Esophagus muscularis mucosa (tissue), 4 donors: ENCODE measurements around the gene WAC. TPM values are rescaled to one million over a fixed set of nuclear protein-coding genes. Genes with fewer than 3 reads are reported as not detected.
"Not testable (repeated sequence)": the region's sequence is repeated elsewhere in the genome, so short reads cannot be mapped to it uniquely, and the experiment has no call there.

Source experiments
- DNase-seq: peaks from one replicate; pipeline ENCODE4 v3.0.0-alpha.2; 2017; ENCODE audit errors: extremely low spot score
- H3K27ac ChIP-seq, 4 donors: fragments of 200-600 bp; sonication (generic); replicated peaks in 1 of 4; 1 replicate in 3 of 4; 2 replicates in 1 of 4; pipeline ENCODE4 v1.5.1; 2016 to 2019; ENCODE audit warnings: mild to moderate bottlenecking in 1 of 4
- H3K27me3 ChIP-seq, 4 donors: fragments of 200-600 bp; sonication (generic); one replicate each; pipeline versions ENCODE4 v1.5.1 to v1.6.0; 2016 to 2019
- H3K36me3 ChIP-seq, 4 donors: fragments of 200-600 bp; sonication (generic); one replicate each; pipeline ENCODE4 v1.5.1; 2016 to 2019
- H3K4me1 ChIP-seq, 4 donors: fragments of 200-600 bp; sonication (generic); one replicate each; pipeline ENCODE4 v1.5.1; 2016 to 2019
- H3K4me3 ChIP-seq, 4 donors: fragments of 200-600 bp; sonication (generic); 1 replicate in 2 of 4; 2 replicates in 2 of 4; pipeline ENCODE4 v1.5.1; 2016 to 2019; ENCODE audit warnings: mild to moderate bottlenecking in 4 of 4, moderate library complexity in 1 of 4
- H3K9me3 ChIP-seq, 4 donors: fragments of 200-600 bp; sonication (generic); 1 replicate in 3 of 4; 2 replicates in 1 of 4; pipeline ENCODE4 v1.5.1; 2016 to 2019
- CTCF ChIP-seq, 3 experiments: fragments of 200-600 bp in 2 of 3; fragments of 450-650 bp in 1 of 3; sonication (generic) in 2 of 3; IDR thresholded peaks; one replicate each; pipeline ENCODE4 v1.5.1; 2017 to 2019; ENCODE audit warnings: antibody characterized with exemption in 3 of 3, mild to moderate bottlenecking in 2 of 3, moderate library complexity in 1 of 3
- EP300 ChIP-seq: sonication (generic); formaldehyde crosslinking; IDR thresholded peaks from one replicate; pipeline ENCODE4 v1.6.1; 2017; ENCODE audit warnings: antibody characterized with exemption
- POLR2A ChIP-seq: fragments of 450-650 bp; IDR thresholded peaks from one replicate; pipeline ENCODE4 v1.6.1; 2017; ENCODE audit warnings: antibody characterized with exemption, moderate library complexity, mild to moderate bottlenecking, low read depth
- POLR2AphosphoS5 ChIP-seq, 2 donors: sonication (generic); formaldehyde crosslinking; IDR thresholded peaks; one replicate each; pipeline ENCODE4 v1.6.1; 2017; ENCODE audit warnings: antibody characterized with exemption in 2 of 2
- WGBS: methylation state at CpG from one replicate; pipeline ENCODE4 v1.1.5; 2018; 5-methylcytosine and 5-hydroxymethylcytosine counted together
- intact Hi-C: fragments of 100-400 bp; cut with DNase I; formaldehyde crosslinking; loops from one replicate; pipeline ENCODE4 v1.15.1; 2023
- total RNA-seq, 4 donors: library from RNA; depleted of rRNA; stranded (reverse); fragments of >200 nt; gene quantifications; one replicate each; pipeline versions ENCODE4 v1.1.0 to v1.2.1, GENCODE V29; 2016

Gene WAC
- total RNA-seq, 4 donors from 2014 or later: 115 to 157 (median 135) TPM

- Histone ChIP-seq H3K4me3 (no peak overlapping the region), H3K36me3 (no peaks in the 10 kb centered on the region), H3K27me3 (peaks cover 0 to 7% (median 0%) of the 10 kb centered on the region in 4 donors), H3K9me3 (no peaks in the 10 kb centered on the region), H3K4me1 (no peaks in the 10 kb centered on the region), H3K27ac (no peak overlapping the region)
- 96% methylated on average over 5 of the region's 5 CpGs for WGBS
- intact Hi-C loops: no loop called here
- no peak for TF ChIP-seq POLR2A
- TF ChIP-seq POLR2AphosphoS5 (IDR thresholded peaks at IDR 0.05): no peak
- TF ChIP-seq EP300: no peak
- DNase-seq: no peak
Observed at GRCh38 chr10:28652703-28653102, 119.8 kb downstream of the WAC start.

- H3K27ac ChIP-seq, H3K4me3 ChIP-seq, H3K27me3 ChIP-seq, H3K4me1 ChIP-seq, DNase-seq, intact Hi-C loops, H3K9me3 ChIP-seq, H3K36me3 ChIP-seq: not testable (repeated sequence)
- WGBS: 89% methylated on average over 7 of the region's 7 CpGs
Observed at GRCh38 chr10:28658824-28659223, 125.9 kb downstream of the WAC start.

- DNase-seq: no peak
- Histone ChIP-seq H3K27ac (no peak overlapping the region), H3K9me3 (no peaks in the 10 kb centered on the region), H3K36me3 (no peaks in the 10 kb centered on the region), H3K27me3 (no peaks in the 10 kb centered on the region), H3K4me3 (no peak overlapping the region), H3K4me1 (peaks cover 0 to 12% (median 0%) of the 10 kb centered on the region in 4 donors)
- intact Hi-C loops: loop anchor here (5.0 kb wide), 2 partner anchors 471 to 646 kb away; no protein-coding TSS in a partner anchor
- 59% methylated on average over 3 of the region's 3 CpGs for WGBS
- no peak for TF ChIP-seq CTCF (IDR thresholded peaks at IDR 0.05)
- TF ChIP-seq POLR2AphosphoS5 (IDR thresholded peaks at IDR 0.05): no peak
- TF ChIP-seq EP300: no peak
- no peak for TF ChIP-seq POLR2A
Observed at GRCh38 chr10:28661035-28661434, 128.1 kb downstream of the WAC start.

GRCh38 chr10:28663576-28664368, 130.9 kb downstream of the WAC start:
- TF ChIP-seq EP300: no peak
- TF ChIP-seq POLR2A: no peak
- TF ChIP-seq POLR2AphosphoS5 (IDR thresholded peaks at IDR 0.05): peak in 1 of 2 donors; percentile 61
- TF ChIP-seq CTCF (IDR thresholded peaks at IDR 0.05): peak; percentile 92 to 97 (median 94)
- DNase-seq: no peak
- Histone ChIP-seq H3K27ac (no peak overlapping the region), H3K27me3 (peaks cover 0 to 21% (median 5%) of the 10 kb centered on the region in 4 donors), H3K4me1 (peaks cover 0 to 18% (median 8%) of the 10 kb centered on the region in 4 donors), H3K36me3 (no peaks in the 10 kb centered on the region), H3K9me3 (no peaks in the 10 kb centered on the region), H3K4me3 (no peak overlapping the region)
- intact Hi-C loops: loop anchor here (5.0 kb wide), 2 partner anchors 469 to 644 kb away; no protein-coding TSS in a partner anchor
- WGBS: 7% methylated on average over 9 of the region's 9 CpGs

- TF ChIP-seq POLR2A (no peak), CTCF (IDR thresholded peaks at IDR 0.05) (no peak), POLR2AphosphoS5 (IDR thresholded peaks at IDR 0.05) (no peak), EP300 (no peak)
- DNase-seq: no peak
- intact Hi-C loops: loop anchor here (5.0 kb wide), 2 partner anchors 468 to 643 kb away; no protein-coding TSS in a partner anchor
- no peaks in the 10 kb centered on the region for H3K9me3 ChIP-seq
- H3K4me1 ChIP-seq: peaks cover 0 to 24% (median 14%) of the 10 kb centered on the region in 4 donors
- no peak overlapping the region for H3K27ac ChIP-seq
- 50% methylated on average over 6 of the region's 6 CpGs for WGBS
- no peak overlapping the region for H3K4me3 ChIP-seq
- H3K27me3 ChIP-seq: peaks cover 0 to 27% (median 8%) of the 10 kb centered on the region in 4 donors
- no peaks in the 10 kb centered on the region for H3K36me3 ChIP-seq
Observed at GRCh38 chr10:28664369-28664740, 131.4 kb downstream of the WAC start.
